ENCODE data around the gene HASPIN. TPM values are rescaled to one million over a fixed set of nuclear protein-coding genes. Genes with fewer than 3 reads are reported as not detected.

Gene HASPIN
- total and polyA plus RNA-seq, 2 of the 13 experiments (the other 11 are each of a cell fraction or from before 2014, with no cell fraction given), result 2.7 to 8.1 TPM

DNA sequence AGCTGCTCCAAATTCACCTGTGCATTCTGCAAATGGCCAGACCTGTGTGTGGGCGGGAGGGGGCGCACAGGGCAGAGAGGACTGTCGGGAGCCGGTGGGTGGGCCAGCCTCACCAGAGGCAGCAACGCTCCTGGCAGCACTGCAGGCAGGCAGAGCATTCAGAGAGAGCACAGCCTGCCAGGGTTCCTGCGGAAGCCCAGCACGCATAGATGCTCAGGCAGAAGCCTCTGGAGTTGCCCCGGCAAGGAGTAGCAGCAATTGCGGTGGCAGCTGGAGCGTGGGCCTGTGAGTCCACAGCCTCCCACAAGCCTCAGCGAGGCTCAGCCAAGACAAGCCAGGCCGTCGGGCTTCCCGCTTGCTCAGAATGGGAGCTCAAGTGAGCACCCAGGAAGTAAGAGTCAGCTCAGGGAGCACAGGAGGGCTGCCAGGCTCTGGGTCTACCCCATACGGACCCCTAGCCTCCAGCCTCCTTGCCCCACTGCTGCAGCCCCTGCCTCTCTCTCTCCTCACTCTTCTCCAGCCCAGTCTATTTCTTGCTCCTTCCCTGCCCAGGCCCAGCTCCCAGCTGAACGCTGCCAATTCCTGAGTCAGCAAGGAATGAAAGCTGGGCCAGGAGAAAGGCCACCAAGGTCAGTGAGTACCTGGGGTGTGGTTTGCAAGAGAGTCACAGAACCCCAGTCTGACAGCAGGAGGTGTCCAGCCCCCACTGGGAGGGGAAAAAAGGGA lies 45.4 kb upstream of the HASPIN start (continued):
- TF ChIP-seq RXRA (CRISPR knock-in tag; IDR thresholded peaks at IDR 0.05), result peak; percentile 40; the same call in 1 of the 2 replicates
- TF ChIP-seq, protein P1, sequence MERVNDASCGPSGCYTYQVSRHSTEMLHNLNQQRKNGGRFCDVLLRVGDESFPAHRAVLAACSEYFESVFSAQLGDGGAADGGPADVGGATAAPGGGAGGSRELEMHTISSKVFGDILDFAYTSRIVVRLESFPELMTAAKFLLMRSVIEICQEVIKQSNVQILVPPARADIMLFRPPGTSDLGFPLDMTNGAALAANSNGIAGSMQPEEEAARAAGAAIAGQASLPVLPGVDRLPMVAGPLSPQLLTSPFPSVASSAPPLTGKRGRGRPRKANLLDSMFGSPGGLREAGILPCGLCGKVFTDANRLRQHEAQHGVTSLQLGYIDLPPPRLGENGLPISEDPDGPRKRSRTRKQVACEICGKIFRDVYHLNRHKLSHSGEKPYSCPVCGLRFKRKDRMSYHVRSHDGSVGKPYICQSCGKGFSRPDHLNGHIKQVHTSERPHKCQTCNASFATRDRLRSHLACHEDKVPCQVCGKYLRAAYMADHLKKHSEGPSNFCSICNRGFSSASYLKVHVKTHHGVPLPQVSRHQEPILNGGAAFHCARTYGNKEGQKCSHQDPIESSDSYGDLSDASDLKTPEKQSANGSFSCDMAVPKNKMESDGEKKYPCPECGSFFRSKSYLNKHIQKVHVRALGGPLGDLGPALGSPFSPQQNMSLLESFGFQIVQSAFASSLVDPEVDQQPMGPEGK (CRISPR knock-in tag; IDR thresholded peaks at IDR 0.05), result peak; percentile 63; the same call in 1 of the 2 replicates
- TF ChIP-seq ZNF816 (CRISPR knock-in tag; IDR thresholded peaks at IDR 0.05; ENCODE audit: borderline replicate concordance), result no peak
- TF ChIP-seq HOXA7 (CRISPR knock-in tag; IDR thresholded peaks at IDR 0.05), result no peak
- TF ChIP-seq, protein P2, sequence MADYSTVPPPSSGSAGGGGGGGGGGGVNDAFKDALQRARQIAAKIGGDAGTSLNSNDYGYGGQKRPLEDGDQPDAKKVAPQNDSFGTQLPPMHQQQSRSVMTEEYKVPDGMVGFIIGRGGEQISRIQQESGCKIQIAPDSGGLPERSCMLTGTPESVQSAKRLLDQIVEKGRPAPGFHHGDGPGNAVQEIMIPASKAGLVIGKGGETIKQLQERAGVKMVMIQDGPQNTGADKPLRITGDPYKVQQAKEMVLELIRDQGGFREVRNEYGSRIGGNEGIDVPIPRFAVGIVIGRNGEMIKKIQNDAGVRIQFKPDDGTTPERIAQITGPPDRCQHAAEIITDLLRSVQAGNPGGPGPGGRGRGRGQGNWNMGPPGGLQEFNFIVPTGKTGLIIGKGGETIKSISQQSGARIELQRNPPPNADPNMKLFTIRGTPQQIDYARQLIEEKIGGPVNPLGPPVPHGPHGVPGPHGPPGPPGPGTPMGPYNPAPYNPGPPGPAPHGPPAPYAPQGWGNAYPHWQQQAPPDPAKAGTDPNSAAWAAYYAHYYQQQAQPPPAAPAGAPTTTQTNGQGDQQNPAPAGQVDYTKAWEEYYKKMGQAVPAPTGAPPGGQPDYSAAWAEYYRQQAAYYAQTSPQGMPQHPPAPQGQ (CRISPR knock-in tag; IDR thresholded peaks at IDR 0.05; ENCODE audit: borderline replicate concordance), result no peak
- no peak for TF ChIP-seq PAWR (CRISPR knock-in tag; IDR thresholded peaks at IDR 0.05; ENCODE audit: borderline replicate concordance)
- TF ChIP-seq, protein P3, sequence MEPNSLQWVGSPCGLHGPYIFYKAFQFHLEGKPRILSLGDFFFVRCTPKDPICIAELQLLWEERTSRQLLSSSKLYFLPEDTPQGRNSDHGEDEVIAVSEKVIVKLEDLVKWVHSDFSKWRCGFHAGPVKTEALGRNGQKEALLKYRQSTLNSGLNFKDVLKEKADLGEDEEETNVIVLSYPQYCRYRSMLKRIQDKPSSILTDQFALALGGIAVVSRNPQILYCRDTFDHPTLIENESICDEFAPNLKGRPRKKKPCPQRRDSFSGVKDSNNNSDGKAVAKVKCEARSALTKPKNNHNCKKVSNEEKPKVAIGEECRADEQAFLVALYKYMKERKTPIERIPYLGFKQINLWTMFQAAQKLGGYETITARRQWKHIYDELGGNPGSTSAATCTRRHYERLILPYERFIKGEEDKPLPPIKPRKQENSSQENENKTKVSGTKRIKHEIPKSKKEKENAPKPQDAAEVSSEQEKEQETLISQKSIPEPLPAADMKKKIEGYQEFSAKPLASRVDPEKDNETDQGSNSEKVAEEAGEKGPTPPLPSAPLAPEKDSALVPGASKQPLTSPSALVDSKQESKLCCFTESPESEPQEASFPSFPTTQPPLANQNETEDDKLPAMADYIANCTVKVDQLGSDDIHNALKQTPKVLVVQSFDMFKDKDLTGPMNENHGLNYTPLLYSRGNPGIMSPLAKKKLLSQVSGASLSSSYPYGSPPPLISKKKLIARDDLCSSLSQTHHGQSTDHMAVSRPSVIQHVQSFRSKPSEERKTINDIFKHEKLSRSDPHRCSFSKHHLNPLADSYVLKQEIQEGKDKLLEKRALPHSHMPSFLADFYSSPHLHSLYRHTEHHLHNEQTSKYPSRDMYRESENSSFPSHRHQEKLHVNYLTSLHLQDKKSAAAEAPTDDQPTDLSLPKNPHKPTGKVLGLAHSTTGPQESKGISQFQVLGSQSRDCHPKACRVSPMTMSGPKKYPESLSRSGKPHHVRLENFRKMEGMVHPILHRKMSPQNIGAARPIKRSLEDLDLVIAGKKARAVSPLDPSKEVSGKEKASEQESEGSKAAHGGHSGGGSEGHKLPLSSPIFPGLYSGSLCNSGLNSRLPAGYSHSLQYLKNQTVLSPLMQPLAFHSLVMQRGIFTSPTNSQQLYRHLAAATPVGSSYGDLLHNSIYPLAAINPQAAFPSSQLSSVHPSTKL (CRISPR knock-in tag; IDR thresholded peaks at IDR 0.05), result 0 out of 2 replicates have a peak, but pooled peaks have one; percentile 9
- TF ChIP-seq ZNF296 (CRISPR knock-in tag; conservative IDR thresholded peaks at IDR 0.05), result no peak
- TF ChIP-seq, protein P4, sequence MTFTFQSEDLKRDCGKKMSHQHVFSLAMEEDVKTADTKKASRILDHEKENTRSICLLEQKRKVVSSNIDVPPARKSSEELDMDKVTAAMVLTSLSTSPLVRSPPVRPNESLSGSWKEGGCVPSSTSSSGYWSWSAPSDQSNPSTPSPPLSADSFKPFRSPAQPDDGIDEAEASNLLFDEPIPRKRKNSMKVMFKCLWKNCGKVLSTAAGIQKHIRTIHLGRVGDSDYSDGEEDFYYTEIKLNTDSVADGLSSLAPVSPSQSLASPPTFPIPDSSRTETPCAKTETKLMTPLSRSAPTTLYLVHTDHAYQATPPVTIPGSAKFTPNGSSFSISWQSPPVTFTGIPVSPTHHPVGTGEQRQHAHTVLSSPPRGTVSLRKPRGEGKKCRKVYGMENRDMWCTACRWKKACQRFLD (CRISPR knock-in tag; IDR thresholded peaks at IDR 0.05; ENCODE audit: borderline replicate concordance), result no peak
- peak; percentile 38; the same call in 1 of the 2 replicates for TF ChIP-seq ZNF430 (CRISPR knock-in tag; IDR thresholded peaks at IDR 0.05)
- no peak for TF ChIP-seq MTF1 (CRISPR knock-in tag; IDR thresholded peaks at IDR 0.05)
- TF ChIP-seq NCOR1 (IDR thresholded peaks at IDR 0.05; ENCODE audit: borderline replicate concordance, low read length), result no peak
- TF ChIP-seq POLR2A (IDR thresholded peaks at IDR 0.05; ENCODE audit: insufficient read depth in 1 of 2, low read depth in 2 of 2, low read length in 2 of 2), result peak in 1 of 2 experiments; percentile 52; a peak in 1 of 4 replicates
- TF ChIP-seq, protein P5, sequence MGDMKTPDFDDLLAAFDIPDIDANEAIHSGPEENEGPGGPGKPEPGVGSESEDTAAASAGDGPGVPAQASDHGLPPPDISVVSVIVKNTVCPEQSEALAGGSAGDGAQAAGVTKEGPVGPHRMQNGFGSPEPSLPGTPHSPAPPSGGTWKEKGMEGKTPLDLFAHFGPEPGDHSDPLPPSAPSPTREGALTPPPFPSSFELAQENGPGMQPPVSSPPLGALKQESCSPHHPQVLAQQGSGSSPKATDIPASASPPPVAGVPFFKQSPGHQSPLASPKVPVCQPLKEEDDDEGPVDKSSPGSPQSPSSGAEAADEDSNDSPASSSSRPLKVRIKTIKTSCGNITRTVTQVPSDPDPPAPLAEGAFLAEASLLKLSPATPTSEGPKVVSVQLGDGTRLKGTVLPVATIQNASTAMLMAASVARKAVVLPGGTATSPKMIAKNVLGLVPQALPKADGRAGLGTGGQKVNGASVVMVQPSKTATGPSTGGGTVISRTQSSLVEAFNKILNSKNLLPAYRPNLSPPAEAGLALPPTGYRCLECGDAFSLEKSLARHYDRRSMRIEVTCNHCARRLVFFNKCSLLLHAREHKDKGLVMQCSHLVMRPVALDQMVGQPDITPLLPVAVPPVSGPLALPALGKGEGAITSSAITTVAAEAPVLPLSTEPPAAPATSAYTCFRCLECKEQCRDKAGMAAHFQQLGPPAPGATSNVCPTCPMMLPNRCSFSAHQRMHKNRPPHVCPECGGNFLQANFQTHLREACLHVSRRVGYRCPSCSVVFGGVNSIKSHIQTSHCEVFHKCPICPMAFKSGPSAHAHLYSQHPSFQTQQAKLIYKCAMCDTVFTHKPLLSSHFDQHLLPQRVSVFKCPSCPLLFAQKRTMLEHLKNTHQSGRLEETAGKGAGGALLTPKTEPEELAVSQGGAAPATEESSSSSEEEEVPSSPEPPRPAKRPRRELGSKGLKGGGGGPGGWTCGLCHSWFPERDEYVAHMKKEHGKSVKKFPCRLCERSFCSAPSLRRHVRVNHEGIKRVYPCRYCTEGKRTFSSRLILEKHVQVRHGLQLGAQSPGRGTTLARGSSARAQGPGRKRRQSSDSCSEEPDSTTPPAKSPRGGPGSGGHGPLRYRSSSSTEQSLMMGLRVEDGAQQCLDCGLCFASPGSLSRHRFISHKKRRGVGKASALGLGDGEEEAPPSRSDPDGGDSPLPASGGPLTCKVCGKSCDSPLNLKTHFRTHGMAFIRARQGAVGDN (CRISPR knock-in tag; IDR thresholded peaks at IDR 0.05), result peak; percentile 92
- no peak for TF ChIP-seq CEBPB (IDR thresholded peaks at IDR 0.05; ENCODE audit: borderline replicate concordance, low read depth, low read length)

Data from HepG2 (cell line).